DMS 273 treated with DMSO at 0.1 percent for 48 hours (cell line): ENCODE measurements around the gene DMBX1.

Experiments
- DNase-seq: peaks from one replicate; lab custom pipeline; 2025; lab: John Stamatoyannopoulos, UW

The DMBX1 gene

DNA sequence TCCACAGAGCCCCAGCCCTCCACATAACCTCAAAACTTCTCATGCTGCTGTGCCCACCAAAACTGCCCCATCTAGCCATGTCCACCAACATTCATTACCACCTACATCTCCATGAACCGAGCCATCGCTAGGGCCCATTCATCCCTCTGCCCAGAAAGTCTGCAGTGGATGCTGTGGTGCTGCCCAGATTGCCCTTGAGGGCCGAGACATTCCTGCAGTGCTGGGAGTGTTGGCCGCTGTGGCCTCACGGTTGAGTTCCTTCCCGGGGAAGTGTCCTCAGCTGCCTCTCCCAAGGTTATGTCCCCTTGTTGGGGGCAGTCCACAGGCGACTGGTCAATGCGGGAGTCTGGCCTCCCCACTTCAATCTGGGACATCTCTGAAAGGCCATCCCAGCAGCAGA is 30.3 kb upstream of the DMBX1 start:
- no peak for DNase-seq

DNA sequence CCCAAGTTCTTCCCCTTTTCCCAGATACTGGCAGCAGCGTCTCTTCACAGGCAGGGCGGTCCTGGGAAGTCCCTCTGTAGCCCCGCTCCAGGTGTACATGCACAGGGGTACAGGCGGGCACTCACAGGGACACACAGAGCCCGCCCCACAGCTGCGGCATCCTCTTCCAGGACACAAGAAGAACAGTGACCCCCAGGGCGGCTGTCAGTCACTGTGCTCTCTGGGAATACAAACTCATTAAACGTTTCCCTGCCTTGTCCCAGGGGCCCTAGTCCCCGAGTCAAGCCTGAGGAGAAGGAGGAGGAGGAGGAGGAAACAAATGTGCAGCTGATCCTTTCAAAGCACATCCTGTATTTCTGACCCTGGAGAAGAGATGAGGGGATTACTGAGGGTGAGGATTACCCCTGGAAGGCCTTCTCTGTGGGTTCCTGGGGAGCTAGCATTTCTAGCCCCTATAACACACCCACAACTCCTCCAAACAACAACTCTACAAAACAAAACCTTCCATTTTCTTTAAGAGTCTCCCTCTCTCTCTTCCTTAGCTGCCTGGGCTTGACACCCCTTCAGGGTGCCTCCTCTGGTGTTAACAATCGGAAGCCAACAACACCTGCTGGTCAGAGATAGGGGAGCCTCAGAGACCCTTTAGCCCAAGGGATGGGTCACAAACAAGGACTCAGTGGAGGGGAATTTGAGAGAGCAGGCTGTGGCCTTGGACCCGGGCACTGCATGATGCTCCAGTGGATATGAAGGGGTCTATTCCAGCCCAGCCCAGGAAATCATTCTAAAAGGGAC is 28.4 kb upstream of the DMBX1 start:
- no peak for DNase-seq

DNA sequence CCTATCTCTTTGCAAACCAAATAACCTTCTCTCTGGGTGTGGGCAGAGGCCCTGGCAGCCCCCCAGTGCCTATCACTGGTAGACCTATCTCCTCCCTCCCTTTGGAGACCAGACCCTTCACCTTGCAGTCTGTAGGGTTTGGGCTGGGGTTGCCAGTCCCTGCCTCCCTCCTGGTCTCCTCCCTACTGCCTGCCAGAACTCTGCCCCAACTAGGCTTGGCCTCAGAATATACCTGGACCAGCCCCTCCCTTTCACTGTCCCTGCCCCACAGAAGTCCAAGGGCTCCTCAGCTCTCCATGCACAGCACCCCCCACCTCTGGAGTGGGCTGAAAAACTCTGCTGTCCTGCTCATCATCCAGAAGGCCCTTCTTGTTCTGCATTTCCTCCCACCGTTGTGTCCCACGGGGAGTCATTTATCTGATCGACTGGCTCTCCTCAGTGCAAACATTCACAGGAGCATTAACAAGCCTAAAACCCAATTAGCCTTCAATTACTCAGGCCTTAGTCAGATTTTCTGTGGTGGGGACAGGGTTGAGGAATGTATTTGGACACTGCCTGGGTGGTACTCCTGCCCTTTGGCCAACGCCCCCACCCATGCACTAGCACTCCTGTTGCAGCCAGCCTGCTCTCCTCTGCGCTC is 27.7 kb upstream of the DMBX1 start:
- no peak for DNase-seq

DNA sequence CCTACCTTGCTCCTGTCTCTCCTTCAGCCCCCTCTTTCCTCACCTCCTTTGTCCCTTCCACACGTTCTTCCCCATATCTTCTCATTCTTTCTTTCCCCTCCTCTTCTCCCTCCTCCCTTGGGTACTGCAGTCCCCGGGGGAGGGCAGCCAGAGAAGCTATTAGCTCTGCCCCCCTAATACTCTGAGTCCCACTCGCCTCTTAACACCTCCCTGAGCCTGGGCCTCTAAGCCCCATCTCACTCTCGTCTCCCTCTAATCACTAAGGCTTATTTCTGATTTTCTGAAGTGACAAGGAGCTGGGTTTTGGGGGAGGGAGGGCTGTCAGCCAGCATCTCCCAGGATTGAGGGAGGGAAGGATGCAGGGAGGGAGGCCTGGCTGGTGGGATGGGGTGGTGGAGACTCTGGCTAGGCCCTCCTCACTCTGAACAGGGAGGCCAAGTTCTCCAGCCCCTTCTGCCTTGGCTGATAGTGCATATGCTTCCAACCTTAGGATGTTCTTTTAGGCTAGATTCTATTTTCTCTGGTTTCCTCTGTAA is 25.6 kb upstream of the DMBX1 start:
- no peak for DNase-seq

DNA sequence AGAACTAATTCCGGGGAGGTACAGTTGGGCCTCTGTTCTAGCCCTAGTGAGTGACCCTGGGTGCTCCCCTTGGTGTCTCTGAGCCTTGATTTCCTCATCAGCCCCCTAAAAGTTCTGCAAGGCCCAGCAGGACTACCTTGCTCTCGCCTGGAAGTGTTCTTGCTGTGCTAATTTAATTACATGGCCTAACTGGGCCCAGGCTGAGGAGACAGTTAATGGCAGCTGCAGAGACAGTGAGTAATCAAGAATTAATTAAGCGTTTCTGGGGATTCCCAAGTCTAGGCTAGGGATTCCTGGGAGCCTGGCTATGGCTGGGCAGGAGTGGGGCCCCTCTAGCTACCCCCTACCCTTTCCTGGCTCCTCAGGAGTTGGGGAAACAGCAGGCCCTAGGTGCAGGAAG is 24.7 kb upstream of the DMBX1 start:
- DNase-seq: no peak

DNA sequence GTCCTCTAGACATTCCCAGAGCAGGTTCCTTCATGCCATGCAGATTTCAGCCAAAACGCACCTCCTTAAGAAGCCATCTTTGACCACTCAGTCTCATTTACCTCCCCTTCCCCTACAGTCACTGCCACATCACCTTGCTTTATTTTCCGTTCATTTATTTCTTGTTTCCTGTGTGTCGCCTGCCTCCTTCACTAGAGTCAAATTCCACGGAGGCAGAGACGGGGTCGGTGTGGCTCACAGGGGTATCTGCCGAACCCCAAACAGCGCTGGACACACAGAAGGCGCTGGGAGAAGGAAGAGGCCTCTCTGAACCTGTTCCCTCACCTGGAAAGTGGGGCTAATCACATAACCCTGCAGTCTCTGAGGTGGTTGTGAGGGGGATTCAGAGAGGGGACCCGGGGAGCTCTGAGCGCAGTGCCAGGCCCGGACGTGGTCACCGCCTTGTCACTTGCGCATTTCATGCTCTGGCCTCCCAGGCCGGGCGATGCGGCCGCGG is 23.6 kb upstream of the DMBX1 start:
- DNase-seq: no peak

DNA sequence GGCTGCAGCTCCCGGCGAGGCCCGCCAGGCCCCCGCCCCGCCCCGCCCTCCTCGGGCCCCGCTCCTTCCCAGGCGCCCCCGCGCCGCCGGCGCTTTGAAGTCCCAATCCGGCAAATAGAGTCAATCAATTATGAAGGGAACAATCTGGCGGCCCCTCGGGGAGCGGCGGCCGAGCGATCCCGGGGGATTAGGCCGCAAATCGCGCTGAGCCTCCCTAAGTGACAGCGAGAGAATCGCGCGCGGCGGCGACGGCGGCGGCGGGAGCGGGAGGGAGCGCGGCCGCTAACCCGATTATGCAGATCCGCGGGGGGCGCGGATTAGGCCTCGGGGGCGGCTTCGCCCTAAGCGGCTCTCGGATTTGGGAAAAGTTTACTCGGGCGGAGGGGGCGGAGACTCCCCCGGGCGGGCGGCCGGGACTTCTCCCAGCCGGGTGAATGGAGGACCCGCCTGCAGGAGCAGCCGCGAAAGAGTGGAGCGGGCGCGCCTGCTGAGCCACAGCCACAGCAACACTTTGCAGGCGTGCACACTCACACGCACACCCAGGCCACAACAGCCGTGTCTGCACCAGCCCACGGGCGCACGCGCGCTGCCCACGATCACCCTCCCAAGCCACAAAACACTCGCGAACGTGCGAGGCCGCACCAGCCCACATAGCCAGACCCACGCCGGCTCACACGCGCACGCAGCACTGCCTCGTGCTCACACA is 23.0 kb upstream of the DMBX1 start:
- DNase-seq: no peak

DNA sequence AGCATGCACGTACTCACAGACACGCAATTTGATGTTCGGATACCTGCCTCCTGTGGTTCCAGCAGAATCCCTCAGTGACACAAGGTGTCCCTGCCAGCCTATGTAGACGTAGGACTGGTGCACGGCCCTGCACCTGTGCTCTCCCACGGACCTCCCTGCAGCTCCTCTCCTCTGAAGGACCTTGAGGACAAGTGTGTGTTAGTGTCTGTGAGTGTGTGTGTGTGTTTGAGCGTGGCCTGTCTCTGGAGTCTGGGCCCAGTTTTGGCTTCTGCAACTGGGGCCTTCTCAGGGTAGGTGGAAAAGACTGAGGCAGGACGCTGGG is 22.5 kb upstream of the DMBX1 start:
- no peak for DNase-seq

DNA sequence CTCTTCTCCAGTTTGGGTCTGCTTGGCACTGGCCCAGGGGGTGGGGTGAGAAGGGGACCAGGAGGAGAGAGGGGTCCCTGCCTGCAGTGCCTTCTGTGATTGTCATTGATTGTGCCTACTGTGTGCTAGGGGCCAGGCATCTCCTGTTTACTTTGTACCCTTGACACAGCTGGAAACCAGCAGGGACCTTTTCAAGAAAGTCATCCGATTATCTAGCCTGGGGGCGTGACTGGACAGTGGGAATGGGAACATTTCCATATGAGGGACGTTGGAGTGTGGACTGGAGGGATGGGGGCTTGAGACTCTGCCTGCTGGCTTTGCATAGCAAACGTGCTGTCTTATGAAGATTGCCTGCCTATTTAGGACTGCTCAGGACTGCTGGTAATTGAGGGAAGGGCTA is 19.8 kb upstream of the DMBX1 start:
- DNase-seq: no peak

DNA sequence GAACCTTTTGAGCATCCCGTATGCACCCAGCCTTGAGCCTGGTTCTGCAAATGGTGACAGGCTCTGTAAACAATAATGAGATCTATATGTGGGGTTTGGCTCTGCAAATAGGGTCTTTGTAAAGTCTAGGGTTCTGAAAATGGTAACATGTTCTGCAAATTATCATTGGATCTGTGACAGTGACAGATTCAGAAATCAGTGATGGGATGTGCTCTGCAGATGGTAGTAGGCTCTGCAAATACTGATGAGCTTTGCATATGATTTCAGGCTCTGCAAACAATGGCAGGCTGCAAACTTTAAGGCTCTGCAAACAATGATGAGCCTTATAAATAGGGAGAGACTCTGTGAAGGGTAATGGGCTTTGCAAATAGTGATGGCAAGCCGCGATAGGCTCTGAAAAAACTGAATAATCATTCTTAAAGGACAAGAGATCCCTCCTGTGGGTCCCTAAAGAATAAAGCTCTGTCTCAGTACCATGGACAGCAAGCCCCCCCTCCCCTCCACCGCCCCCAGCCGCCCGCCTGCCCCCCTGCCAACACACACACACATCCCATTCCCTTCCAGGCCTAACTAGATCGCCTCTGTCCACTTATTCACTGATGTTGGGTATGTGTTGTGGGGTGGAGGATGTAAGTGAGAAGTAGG is 17.7 kb upstream of the DMBX1 start:
- no peak for DNase-seq

DNA sequence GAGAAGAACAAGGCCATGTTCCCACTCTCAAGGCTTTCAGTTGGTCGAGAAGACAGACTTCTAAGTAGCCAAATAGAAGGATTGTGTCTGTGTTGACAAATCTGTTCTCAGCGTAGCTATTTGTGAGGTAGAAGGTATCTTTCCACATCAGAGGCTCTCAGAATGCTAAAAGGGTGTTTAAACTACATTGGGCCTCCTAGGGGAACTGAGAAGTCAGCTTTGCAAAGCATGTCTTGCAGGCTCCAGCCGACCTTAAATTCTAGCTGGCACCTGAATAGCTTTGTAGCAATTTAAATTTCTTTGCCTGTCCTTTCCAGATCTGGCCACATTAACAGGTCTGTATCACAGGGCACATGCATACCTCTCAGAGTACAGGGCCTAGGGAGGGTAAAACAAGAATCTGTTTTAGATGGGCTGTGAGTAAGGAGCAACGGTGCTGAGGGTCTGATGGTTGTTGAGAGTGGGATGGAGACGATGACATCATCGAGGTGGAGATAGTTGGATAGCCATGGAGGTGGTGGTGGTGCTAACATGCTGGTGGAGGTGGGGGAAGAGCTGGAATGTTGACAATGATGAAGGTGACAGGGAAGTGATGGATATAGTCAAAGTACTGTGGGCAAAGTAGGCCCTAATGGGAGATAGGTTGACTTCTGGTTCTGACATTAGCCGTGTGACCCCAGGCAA is 17.0 kb upstream of the DMBX1 start:
- no peak for DNase-seq

DNA sequence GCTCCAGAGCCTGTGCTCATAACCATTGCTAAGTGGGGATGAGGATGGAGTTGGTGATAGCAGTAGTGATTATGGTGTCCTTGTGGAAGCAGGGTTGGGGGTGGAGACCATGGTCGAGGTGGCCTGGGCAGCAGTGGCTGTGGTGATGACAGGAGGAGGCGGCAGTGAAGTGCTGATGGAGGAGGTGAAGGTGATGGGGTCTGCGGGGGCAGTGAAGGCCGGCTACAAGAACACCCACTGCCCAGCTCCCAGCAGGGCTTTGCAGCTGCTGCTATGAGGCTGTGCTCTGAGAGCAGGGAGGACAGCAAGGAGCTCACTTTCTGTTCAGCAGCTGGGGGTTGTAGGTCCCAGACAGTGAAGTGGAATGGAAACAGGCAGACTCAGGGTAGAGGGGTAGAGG is 15.6 kb upstream of the DMBX1 start:
- DNase-seq: no peak

DNA sequence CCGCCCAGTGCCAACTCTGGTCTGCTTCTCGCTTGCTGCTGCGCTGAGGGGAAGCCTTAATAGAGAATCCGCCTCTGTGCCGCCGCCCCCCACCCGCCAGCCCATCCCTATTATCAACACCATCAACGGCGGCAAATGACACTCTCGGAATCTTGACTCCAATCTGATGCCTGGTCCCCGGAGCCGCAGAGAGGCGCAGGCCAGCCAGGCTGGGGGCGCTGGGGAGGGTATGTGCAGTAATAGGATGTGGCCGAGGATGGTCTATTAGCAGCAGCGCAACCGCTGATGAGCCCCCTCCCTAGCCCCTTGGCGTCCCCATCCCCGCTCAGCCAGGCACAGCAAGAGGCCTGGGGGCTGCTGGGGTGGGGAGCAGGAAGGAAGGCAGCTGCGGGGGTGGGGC is 15.1 kb upstream of the DMBX1 start:
- DNase-seq: no peak

DNA sequence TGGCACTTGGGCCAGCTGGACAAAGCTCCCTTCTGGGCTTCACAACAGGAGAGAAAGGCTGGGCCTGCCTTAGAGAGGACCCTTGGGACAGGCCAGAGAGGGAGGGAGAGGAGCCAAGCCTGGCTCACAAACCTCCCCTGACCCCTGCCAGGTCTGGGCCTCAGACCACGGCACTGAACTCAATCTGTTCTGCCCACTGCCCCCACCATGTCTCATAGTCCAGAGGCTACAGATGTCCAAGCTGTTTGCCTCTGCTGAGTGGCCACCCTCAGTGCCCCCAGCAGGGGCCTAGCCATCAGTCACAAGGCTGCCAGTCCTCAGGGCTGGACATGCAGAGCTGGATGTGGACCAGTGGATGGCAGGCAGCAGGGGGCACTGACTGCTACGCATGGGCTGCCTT is 13.0 kb upstream of the DMBX1 start:
- DNase-seq: no peak

DNA sequence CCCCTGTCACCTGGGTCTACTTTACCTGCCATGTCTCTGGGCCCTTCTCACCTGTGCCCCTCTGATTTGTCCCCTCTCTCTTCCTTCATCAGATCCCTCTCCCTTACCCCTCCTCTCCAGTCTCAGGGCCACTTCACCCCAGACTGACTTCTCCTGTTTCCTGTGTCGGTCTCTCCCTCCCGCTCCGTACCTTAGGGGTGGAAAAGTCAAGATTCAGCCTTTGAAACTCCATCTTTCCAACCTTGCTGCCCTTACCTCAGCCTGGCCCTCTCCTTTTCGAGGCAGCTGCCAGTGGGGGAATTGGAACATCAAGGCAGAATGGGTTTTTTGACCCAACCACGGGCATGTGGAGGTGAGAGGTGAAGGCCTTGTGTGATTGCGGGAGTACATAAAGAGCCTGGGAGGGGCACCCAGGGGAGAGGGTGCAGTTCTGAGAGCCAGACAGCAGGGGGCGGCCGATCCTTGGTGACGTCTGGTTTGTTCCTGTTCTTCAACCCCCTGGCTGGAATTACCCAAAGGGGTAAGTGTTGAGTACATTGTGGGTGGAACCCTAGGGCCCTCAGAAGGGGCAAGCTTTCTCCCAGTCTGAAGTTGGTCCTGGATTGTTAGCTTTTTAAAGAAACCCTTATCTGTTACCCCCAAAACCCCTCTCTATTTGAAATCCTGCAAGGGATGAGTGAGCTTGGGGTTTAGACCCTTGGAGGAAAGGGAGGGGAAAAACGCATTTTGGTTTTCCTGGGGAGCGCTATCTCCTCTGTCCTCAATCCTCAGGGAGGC is 12.3 kb upstream of the DMBX1 start:
- DNase-seq: no peak

DNA sequence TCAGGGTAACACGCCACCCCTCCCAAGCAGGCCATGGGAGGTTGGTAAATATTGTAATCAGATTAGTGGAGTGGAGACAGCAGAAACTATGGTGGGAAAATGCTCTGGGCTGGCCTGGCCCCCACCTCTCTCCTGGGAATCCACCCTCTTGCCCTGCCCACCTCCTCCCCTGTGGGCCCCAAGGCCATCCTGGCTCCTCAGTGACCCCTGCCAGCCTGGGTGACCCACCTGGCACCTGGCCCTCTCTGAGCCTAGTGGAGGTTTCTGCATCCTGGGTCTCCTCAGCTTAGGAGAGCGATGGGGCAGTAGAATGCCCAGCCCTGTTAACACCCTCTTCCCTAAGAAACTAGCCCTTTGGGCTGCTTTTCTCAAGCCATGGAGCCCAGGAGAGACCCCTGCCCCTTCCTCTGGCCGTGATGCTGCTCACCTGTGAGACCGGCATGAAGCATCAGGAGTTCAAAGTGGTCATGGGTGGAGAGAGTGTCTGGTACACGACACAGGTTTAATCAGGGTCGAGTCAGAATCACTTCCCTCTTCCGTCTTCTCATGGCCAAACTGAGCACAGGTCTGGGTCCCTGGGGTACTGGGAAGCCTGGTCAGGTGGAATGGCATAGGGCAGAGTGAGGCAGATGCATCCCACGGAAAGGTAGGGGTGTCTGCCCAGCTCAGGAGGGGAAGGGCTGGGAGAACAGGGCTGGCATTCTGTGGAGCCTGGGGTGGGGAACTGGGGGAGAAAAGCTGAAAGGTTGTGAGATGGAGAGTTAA is 10.7 kb upstream of the DMBX1 start:
- DNase-seq: no peak

DNA sequence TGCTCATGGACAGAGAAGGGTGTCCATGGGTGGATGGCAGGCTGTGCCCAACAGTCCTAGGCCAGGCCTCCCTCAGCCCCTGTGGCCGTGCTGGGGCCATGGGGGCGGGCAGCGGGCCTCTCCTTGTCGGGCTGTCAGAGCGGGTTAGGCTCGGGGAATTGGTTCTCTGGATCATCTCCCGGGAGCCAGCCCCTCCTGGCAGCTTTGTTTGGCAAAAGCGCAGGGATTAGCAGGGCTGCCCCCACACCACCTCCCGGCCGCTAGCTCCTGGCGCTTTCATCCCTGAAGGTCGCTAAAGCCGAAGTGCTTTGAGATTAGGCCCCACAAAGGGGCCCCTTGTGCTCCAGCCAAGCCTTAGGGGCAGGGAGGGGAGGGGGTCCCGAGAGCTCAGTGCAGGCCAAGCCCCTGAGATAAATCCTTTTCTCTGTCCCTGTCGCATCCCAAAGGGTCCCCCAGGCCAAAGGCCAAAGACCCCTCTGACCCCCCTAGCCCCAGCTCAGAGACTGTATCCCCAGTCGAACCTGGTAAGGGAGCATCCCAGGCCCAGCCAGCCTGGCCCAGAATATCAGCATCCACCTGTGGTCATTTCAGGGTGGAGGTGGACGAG is 9.8 kb upstream of the DMBX1 start:
- no peak for DNase-seq

DNA sequence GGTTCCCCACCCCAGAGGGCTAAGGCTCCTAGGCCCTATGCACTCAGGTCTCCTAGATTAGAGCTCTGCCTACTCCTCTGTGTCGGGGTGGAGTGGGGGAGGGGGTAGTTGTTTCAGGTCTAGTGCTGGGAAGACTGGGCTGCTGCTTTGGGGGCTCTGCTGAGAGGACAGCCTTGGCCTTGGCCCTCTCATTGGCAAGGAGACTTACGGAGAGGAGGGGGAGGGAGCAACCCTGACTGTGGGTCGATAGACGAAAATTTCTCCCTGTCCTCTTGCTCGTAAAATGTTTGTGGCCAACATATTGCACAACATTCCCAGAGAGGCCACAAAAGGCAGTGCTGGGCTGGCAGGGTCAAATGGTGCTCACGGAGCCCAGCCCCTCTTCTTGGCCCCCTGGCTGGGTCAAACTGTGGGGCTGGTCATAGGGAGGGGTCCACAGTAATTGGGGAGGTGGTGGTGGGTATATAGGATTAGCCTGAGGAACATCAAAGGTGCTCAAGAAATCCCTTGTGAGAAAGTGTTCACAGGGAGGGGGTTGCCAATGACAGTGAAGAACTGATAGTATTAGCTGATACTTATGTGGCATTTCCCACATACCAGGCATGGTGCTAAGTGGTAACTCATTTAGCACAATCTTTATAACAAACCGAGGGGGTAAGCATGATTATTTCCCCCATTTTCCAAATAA is 8.5 kb upstream of the DMBX1 start:
- DNase-seq: no peak

DNA sequence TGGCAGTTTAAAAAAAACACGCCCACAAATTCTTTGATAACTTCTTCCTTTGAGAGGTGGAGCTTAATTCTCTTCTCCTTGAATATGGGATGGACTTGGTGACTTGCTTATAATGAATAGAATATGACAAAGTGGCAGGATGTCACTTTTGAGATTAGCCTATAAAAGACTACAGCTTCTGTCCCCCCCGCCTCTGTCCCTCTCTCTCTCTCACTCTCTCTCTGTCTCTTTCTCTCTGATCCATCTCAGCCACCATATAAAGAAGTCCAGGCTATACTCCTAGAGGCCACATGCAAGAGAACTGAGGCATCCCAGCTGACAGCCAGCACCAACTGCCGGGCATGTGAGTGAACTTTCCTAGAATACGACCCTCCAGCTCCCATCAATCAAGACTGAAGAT is 7.7 kb upstream of the DMBX1 start:
- no peak for DNase-seq
